ENCODE measurements around the gene FKBP2. TPM values are rescaled to one million over a fixed set of nuclear protein-coding genes. Genes with fewer than 3 reads are reported as not detected.

FKBP2 gene
- total and polyA plus RNA-seq, 8 donors: 15.2 to 257 (median 57.6) TPM

DNA sequence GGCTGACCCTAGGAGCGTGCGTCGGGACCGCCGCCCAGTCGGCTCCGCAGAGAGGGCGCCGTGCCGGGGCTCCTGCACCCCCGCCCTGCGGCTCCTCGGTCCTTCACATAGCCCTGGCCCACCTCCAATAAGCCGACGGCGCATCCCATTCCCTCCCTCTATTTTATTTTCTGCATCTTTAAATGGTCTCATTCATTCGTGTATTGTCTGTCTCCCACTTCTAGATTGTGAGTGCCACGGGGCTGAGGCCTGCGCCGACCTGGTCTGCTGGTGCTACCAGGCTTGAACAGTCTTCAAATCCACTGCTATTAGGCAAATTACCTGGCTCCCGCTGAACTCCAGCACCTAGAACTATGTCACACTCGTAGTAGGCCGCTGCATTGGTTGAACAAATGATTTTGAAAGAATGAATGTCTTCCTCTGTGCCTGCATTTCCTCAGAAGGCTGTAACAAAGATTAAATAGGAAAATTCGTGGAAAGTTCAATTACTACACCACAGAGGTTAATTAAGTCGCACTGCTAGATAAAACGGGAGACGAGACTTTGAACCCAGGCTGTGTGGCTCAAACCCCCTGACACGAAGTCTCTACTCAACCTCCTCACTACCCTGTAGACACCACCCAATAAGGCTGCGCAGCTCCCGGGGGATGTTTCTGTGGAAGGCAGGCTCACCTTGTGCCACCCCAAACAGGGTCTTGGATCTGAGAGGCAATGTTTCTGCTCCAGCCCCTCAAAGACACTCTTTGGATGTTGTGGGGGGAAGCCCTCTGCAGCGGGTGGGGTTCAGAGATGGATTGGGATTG, 7.0 kb downstream of the FKBP2 start:
- H3K9me3 ChIP-seq: no peaks in the 10 kb centered on the region
- intact Hi-C loops (cut with DNase I; ENCODE audit: low total_unique reads): no loop called here
- 29 to 39% (median 35%) methylated on average over 29 to 31 of the region's 31 CpGs for WGBS, 5 donors
- H3K27me3 ChIP-seq: no peaks in the 10 kb centered on the region
- peak overlapping the region; percentile 76 to 93 (median 86) for H3K27ac ChIP-seq
- peaks cover 14 to 16% (median 15%) of the 10 kb centered on the region in 4 donors for H3K36me3 ChIP-seq
- DNase-seq: no peak
- TF ChIP-seq POLR2AphosphoS5 (IDR thresholded peaks at IDR 0.05) (no peak), EP300 (IDR thresholded peaks at IDR 0.05) (no peak), POLR2A (IDR thresholded peaks at IDR 0.05) (no peak)
- TF ChIP-seq, protein P1, sequence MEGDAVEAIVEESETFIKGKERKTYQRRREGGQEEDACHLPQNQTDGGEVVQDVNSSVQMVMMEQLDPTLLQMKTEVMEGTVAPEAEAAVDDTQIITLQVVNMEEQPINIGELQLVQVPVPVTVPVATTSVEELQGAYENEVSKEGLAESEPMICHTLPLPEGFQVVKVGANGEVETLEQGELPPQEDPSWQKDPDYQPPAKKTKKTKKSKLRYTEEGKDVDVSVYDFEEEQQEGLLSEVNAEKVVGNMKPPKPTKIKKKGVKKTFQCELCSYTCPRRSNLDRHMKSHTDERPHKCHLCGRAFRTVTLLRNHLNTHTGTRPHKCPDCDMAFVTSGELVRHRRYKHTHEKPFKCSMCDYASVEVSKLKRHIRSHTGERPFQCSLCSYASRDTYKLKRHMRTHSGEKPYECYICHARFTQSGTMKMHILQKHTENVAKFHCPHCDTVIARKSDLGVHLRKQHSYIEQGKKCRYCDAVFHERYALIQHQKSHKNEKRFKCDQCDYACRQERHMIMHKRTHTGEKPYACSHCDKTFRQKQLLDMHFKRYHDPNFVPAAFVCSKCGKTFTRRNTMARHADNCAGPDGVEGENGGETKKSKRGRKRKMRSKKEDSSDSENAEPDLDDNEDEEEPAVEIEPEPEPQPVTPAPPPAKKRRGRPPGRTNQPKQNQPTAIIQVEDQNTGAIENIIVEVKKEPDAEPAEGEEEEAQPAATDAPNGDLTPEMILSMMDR (IDR thresholded peaks at IDR 0.05): no peak
- peak overlapping the region; percentile 69 to 85 (median 74) for H3K4me3 ChIP-seq
- H3K4me1 ChIP-seq: peaks cover 37 to 71% (median 65%) of the 10 kb centered on the region in 4 donors

DNA sequence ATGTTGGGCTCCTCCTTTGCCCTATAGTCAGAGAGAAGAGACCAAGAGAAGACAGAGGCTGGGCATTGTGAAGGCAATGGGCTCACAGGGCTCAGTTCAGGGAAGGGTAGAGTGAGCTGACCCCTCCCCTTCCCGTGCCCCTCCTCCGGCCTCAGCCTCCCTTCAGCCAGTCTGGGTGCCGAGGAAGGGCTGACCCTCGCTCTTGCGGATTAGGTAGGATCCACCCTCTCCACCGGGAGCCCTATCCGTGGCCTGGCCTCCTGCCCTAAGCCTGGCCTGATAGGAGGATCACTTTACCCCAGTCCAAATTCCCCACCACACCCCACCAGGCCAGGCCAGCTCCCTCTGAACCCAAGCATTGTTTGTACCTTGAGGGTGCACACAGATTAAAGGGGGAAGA, 7.7 kb downstream of the FKBP2 start:
- no peak for TF ChIP-seq POLR2A (IDR thresholded peaks at IDR 0.05)
- H3K4me3 ChIP-seq: no peak overlapping the region
- H3K9me3 ChIP-seq: no peaks in the 10 kb centered on the region
- DNase-seq: no peak
- peaks cover 36 to 71% (median 66%) of the 10 kb centered on the region in 4 donors for H3K4me1 ChIP-seq
- no peak overlapping the region for H3K27ac ChIP-seq
- intact Hi-C loops (cut with DNase I; ENCODE audit: low total_unique reads): no loop called here
- H3K27me3 ChIP-seq: no peaks in the 10 kb centered on the region
- 69 to 85% (median 80%) methylated on average over 6 to 7 of the region's 7 CpGs for WGBS, 5 donors
- H3K36me3 ChIP-seq: peaks cover 7 to 10% (median 8%) of the 10 kb centered on the region in 4 donors

DNA sequence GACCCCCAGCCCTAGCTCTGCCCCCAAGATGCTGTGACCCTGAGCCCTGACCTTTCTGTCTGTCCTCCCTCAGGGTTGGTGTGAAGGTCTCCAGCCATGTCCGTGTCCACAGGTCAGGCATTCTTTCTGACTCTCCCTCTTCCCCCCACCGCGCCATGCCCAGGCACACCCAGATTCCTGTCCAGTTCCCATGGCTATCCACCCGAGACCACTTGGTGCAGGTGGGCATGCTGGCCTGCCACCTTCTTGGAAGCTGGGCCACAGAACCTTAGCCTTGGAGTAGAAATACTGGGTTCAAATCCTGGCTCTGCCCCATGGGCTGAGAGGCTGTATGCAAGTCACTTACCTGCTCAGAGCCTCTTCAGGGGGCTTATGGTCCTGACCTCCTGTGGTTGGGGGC, 8.1 kb downstream of the FKBP2 start:
- no peak for TF ChIP-seq EP300 (IDR thresholded peaks at IDR 0.05)
- no peak for TF ChIP-seq POLR2A (IDR thresholded peaks at IDR 0.05)
- no peak for TF ChIP-seq POLR2AphosphoS5 (IDR thresholded peaks at IDR 0.05)
- TF ChIP-seq, protein P1 (IDR thresholded peaks at IDR 0.05): no peak
- Histone ChIP-seq H3K4me1 (peaks cover 36 to 70% (median 66%) of the 10 kb centered on the region in 4 donors), H3K9me3 (no peaks in the 10 kb centered on the region), H3K36me3 (peaks cover 3 to 5% (median 4%) of the 10 kb centered on the region in 4 donors), H3K4me3 (no peak overlapping the region), H3K27me3 (no peaks in the 10 kb centered on the region), H3K27ac (no peak overlapping the region)
- 89 to 95% (median 95%) methylated on average over 3 to 4 of the region's 4 CpGs for WGBS, 5 donors
- intact Hi-C loops (cut with DNase I; ENCODE audit: low total_unique reads): no loop called here
- DNase-seq: no peak

DNA sequence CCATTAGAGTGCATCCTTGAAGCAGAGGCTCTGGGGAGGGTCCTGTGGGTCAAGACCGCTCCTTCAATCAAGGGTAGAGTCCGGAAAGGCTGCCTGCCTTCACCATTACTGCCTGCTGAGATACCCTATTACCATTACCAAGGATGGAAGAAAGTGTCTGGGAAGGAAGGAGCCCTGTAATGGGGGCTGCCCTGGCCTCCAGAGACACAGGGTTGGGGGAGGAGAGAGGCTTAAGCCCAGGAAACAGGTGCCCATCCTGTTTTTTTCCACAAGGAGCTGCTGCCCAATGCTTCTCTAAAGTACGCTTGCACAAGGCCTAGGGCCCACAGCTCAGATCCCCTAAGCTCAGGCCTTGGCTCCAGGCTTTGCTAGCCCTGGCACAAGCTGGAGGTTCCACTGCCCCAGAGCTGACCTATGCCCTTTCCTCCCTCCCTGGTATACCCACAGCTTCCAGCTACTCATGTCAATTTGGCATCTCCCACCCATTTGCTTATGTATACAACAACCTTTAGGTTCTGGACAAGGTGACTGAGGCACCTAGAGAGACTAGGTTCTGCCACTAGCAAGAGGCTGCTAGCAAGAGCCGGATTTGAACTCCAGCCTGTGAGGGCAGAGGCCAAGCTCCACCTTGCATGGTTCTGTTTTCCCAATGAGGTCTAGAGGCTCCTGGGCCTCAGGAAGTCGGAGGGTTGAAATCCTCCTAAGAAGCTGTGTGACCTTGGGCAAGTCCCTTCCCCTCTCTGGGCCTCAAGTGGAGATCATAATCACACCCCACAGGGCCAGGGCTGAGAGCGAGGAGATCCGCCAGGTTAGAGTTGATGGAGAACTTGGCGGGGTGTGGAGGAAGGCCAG, 8.9 kb downstream of the FKBP2 start:
- Histone ChIP-seq H3K27me3 (no peaks in the 10 kb centered on the region), H3K27ac (no peak overlapping the region), H3K4me3 (no peak overlapping the region), H3K9me3 (no peaks in the 10 kb centered on the region), H3K4me1 (peaks cover 36 to 67% (median 61%) of the 10 kb centered on the region in 4 donors), H3K36me3 (peaks cover 5 to 7% (median 6%) of the 10 kb centered on the region in 4 donors)
- intact Hi-C loops (cut with DNase I; ENCODE audit: low total_unique reads): no loop called here
- TF ChIP-seq, protein P1 (IDR thresholded peaks at IDR 0.05): no peak
- TF ChIP-seq POLR2AphosphoS5 (IDR thresholded peaks at IDR 0.05) (no peak), POLR2A (IDR thresholded peaks at IDR 0.05) (no peak), EP300 (IDR thresholded peaks at IDR 0.05) (no peak)
- 80 to 87% (median 85%) methylated on average over 7 to 8 of the region's 8 CpGs for WGBS, 5 donors
- DNase-seq: no peak
